H7 (cell line): ENCODE results near the gene PDE11A. TPM values are rescaled to one million over a fixed set of nuclear protein-coding genes. Genes with fewer than 3 reads are reported as not detected.
"Not testable (repeated sequence)": the region's sequence is repeated elsewhere in the genome, so short reads cannot be mapped to it uniquely, and the experiment has no call there.

Experiments used
- DNase-seq: peaks from one replicate; pipeline ENCODE4 v3.0.0; 2012
- H3K27me3 ChIP-seq: 2 replicates; pipeline ENCODE4 v1.6.0; 2011; ENCODE audit warnings: mild to moderate bottlenecking, low read length; ENCODE audit not compliant: control insufficient read depth, insufficient read depth
- H3K36me3 ChIP-seq: replicated peaks from 2 replicates; pipeline ENCODE4 v1.5.1; 2011; ENCODE audit warnings: low read length; ENCODE audit not compliant: control insufficient read depth, insufficient read depth
- H3K4me3 ChIP-seq: 2 replicates; pipeline ENCODE4 v1.5.1; 2011; ENCODE audit warnings: low read depth, mild to moderate bottlenecking, control low read depth, low read length, moderate library complexity; ENCODE audit not compliant: insufficient read depth
- total RNA-seq: library from RNA; depleted of rRNA; stranded (reverse); fragments of >200 nt; shearing (Covaris generic); gene quantifications from 2 replicates; pipeline ENCODE4 v1.2.3, GENCODE V29; 2014

The PDE11A gene
- total RNA-seq, 1 experiment from 2014 or later = 1.2 TPM

DNA sequence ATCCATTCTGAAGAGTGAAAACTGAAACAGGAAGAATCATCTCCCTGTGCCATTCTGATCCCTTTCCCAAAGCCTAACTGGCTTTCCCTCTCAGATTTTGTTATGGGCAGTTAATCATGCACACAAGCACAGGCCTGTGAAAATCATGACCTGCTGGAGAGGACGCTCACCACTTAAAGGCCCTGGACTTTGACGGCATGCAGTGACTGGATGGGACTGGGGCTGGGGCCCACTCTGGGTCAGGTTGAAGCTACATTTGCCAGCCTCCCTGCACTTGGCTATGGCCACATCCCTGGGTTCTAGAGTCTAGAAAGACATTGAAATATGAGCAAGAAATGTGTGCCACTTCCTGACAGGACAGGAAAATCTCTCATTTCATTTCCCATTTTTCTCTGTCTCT lies 12.9 kb downstream of the PDE11A start:
- Histone ChIP-seq H3K27me3 (no peaks in the 10 kb centered on the region), H3K4me3 (no peak overlapping the region), H3K36me3 (no peaks in the 10 kb centered on the region)
- DNase-seq = no peak

GRCh38 chr2:178059111-178059510 lies 13.5 kb downstream of the PDE11A start:
- H3K4me3 ChIP-seq = no peak overlapping the region
- no peaks in the 10 kb centered on the region for H3K36me3 ChIP-seq
- H3K27me3 ChIP-seq = no peaks in the 10 kb centered on the region
- DNase-seq = no peak

DNA sequence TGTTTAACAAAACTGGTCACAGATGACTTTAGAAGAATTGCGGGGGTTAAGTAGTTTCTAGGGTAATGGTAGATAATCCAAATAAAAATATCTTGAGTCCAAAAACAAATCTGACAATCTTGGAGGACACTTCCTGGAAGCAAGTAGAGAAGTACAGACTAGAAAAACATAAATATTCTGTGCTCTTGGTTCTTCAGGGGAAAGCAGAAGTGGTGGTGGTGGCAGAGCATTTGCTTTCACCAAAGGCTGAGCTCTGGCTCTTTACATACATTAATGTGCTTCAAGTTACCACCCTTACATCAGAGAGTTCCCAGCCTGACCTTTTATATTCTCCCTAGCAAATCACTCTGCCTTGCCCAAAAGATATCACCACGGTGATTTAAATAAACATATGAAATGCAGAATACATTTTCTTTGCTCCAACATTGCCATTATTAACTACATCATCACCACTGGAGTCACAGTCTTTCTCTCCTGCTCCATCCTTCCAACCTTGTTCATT lies 15.3 kb downstream of the PDE11A start:
- no peaks in the 10 kb centered on the region for H3K36me3 ChIP-seq
- H3K27me3 ChIP-seq = no peaks in the 10 kb centered on the region
- DNase-seq = no peak
- no peak overlapping the region for H3K4me3 ChIP-seq

DNA sequence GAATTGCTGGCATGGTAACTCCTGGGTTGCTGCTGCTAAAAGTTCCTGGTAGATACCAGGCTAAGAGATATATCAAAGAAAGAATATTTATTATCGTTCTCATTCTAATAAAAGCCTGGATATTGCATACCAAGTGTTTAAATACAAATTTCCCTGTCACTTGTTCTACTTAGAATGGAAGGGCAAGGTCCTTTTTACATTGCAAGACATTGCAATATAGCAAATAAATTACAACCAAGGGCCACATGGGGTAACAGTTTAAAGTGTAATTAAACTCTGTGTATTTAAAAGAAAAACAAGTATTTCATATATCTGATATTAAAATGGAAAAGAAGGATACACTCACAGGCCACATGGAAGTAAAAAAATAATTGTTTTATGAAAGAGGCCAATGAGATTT lies 16.2 kb downstream of the PDE11A start:
- Histone ChIP-seq H3K36me3 (no peaks in the 10 kb centered on the region), H3K4me3 (no peak overlapping the region), H3K27me3 (no peaks in the 10 kb centered on the region)
- DNase-seq = no peak

- DNase-seq = not testable (repeated sequence)
Measured at GRCh38 chr2:178051257-178051656, 21.3 kb downstream of the PDE11A start.

DNA sequence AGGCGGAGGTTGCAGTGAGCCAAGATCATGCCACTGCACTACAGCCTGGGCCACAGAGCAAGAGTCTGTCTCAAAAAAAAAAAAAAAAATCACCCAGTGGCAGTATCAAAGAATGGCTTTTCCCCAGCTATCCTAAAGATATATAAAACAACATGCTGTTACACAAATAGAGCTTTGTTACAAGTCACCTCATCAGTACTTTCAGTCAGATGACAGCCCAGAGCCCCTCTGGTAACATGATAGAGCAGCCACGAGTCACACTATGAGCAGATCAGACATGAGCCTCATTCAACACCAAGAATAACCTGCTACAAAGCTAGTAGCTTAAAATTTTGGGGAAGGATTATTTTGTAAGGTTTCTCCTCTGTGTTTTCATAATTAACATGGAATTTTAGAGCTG lies 25.2 kb downstream of the PDE11A start:
- Histone ChIP-seq H3K27me3 (no peaks in the 10 kb centered on the region; the same call in 1 of the 2 replicates), H3K4me3 (no peak overlapping the region), H3K36me3 (no peaks in the 10 kb centered on the region)
- no peak for DNase-seq

More at GRCh38 chr2:178051257-178051656, 21.3 kb downstream of the PDE11A start:
- not testable (repeated sequence) for H3K27me3 ChIP-seq, H3K36me3 ChIP-seq, H3K4me3 ChIP-seq

DNA sequence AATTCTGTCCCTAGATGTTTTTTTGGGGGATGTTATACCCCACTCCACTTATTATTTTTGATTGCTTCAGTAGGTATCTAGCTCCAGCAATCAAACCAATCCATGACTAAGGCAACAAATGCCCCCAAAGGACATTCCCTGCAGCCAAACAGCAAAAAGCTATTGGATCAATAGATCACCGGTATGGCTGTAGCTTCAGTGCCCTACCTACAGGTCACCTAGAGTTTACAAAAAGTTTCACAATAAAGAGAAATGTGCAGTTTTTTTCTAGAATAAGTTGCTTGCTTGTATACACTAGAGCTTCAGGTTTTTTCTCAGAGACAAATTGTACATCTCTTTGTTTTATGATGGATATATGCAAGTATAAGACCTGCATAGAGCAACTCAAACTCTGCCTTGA lies 27.7 kb downstream of the PDE11A start:
- DNase-seq = no peak
- no peaks in the 10 kb centered on the region; the same call in 1 of the 2 replicates for H3K27me3 ChIP-seq
- no peaks in the 10 kb centered on the region for H3K36me3 ChIP-seq
- H3K4me3 ChIP-seq = no peak overlapping the region

DNA sequence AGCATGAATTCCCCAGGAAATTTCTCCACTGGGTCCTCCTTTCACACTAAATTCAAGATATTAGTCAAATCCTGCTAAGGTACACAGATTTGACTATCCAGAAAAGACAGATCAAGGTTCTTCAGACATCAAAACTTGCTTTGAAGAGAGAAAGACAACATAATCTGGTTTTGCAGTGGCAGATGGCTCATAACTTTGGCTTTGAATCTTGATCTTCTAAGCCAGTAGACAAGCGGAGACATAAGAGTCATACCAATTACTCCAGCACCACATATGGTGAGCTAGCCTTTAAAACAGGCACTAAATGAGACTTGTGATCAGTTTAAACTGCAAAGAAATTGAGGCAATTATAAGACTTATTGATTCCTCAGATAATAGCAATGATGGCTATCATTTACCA lies 29.3 kb downstream of the PDE11A start:
- H3K36me3 ChIP-seq = no peaks in the 10 kb centered on the region
- DNase-seq = no peak
- no peaks in the 10 kb centered on the region for H3K27me3 ChIP-seq
- H3K4me3 ChIP-seq = no peak overlapping the region

DNA sequence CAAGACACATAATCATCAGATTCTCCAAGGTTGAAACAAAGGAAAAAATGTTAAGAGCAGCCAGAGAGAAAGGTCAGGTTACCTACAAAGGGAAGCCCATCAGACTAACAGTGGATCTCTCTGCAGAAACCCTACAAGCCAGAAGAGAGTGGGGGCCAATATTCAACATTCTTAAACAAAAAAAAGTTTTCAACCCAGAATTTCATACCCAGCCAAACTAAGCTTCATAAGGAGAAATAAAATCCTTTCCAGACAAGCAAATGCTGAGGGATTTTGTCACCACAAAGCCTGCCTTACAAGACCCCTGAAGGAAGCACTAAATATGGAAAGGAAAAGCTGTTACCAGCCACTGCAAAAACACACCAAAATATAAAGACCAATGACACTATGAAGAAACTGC lies 39.0 kb downstream of the PDE11A start:
- not testable (repeated sequence) for H3K4me3 ChIP-seq, DNase-seq

DNA sequence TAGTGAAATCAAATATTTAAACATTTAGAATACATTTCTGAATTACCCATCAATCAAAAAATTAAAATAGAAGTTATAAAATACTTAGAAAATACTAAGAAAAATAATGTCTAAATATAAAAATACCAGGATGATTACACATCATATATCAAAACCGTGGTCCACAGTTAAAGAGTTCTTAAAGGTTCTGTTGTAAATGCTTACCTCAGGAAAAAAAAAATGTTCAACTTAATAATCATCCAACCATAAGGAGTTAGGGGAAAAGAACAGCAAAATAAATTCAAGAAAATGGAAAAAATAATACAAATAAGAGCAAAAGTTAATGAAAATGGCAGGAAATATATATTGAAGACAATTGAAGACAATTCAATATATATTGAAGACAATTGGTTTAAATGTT lies 43.2 kb downstream of the PDE11A start:
- no peak overlapping the region for H3K4me3 ChIP-seq
- no peak for DNase-seq
- no peaks in the 10 kb centered on the region for H3K27me3 ChIP-seq
- H3K36me3 ChIP-seq = no peaks in the 10 kb centered on the region

More for the DNA sequence above, 39.0 kb downstream of the PDE11A start:
- H3K27me3 ChIP-seq, H3K36me3 ChIP-seq: not testable (repeated sequence)

DNA sequence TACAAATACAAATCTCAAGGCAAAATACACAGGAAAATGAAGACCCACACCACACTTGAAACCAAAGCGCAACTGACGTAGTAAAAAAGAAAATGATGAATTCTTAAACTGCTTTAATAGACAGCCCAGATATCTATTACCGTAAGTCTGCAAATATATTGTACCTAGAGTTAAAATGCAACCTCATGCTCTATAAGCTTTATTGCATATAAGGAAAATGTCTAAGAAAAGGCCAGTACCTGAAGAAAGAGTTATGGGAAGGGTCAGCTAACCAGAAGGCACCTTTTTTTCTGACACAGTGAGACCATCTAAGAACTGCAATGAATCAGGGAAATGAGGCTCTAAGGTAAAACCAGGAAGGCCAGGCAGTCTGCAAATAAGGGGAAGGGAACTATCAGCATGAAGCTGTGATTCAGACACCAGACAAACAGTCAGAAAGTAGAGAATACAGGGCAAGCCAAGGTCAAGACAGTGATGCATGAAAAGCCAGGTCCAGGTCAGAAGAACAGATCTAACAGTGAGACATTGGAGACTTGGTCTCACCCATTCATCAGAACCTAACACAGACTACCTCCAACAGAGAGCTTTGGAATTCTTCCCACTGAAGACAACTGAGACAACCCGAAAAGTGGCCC lies 46.9 kb downstream of the PDE11A start:
- Histone ChIP-seq H3K27me3 (no peaks in the 10 kb centered on the region), H3K4me3 (no peak overlapping the region), H3K36me3 (no peaks in the 10 kb centered on the region)
- no peak for DNase-seq

- Histone ChIP-seq H3K27me3 (no peaks in the 10 kb centered on the region), H3K36me3 (no peaks in the 10 kb centered on the region), H3K4me3 (no peak overlapping the region)
- no peak for DNase-seq
Measured at GRCh38 chr2:178018141-178018540, 54.4 kb downstream of the PDE11A start.

- Histone ChIP-seq H3K36me3 (no peaks in the 10 kb centered on the region), H3K4me3 (no peak overlapping the region), H3K27me3 (no peaks in the 10 kb centered on the region)
- no peak for DNase-seq
Measured at GRCh38 chr2:178016612-178017011, 56.0 kb downstream of the PDE11A start.

DNA sequence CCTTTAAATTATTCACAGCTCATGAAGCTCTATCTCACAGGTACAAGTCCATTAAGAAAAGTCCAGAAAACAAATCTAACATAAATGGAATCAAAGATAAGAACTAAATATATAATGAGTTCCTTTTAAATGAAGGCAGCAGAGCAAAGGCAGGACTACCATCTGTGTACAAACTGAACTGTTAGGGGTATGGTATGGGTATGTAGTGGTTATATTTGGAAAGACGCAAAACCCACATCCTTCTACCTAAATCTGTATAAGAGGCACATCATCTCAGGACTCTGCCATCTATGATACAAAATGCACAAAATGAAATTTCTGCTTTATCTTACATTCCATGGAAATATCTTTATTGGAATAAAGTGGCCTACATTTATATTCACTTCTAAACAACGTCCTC lies 59.9 kb downstream of the PDE11A start:
- Histone ChIP-seq H3K27me3 (no peaks in the 10 kb centered on the region), H3K36me3 (no peaks in the 10 kb centered on the region), H3K4me3 (no peak overlapping the region)
- no peak for DNase-seq

- no peak for DNase-seq
- Histone ChIP-seq H3K4me3 (no peak overlapping the region), H3K36me3 (no peaks in the 10 kb centered on the region), H3K27me3 (no peaks in the 10 kb centered on the region)
Measured at GRCh38 chr2:178009813-178010212, 62.8 kb downstream of the PDE11A start.
